GM21717 (cell line): Measurements from ENCODE around the gene IFI27.
"Not testable (repeated sequence)": the region's sequence is repeated elsewhere in the genome, so short reads cannot be mapped to it uniquely, and the experiment has no call there.

ENCODE experiments used
- ATAC-seq: cut with Tn5 transposase; IDR thresholded peaks from one replicate; pipeline ENCODE4 v1.9.1; 2021; ENCODE audit warnings: mild to moderate bottlenecking, moderate library complexity; ENCODE audit not compliant: unreplicated experiment

Gene IFI27

GRCh38 chr14:94145902-94146527, 35.5 kb downstream of the IFI27 start:
- no peak for ATAC-seq

GRCh38 chr14:94152676-94153075, 42.1 kb downstream of the IFI27 start:
- no peak for ATAC-seq

- no peak for ATAC-seq
Measured at GRCh38 chr14:94153750-94154342, 43.3 kb downstream of the IFI27 start.

GRCh38 chr14:94156143-94156542, 45.6 kb downstream of the IFI27 start:
- ATAC-seq, result not testable (repeated sequence)

- ATAC-seq, result no peak
Measured at GRCh38 chr14:94157197-94157596, 46.7 kb downstream of the IFI27 start.

- ATAC-seq, result no peak
Measured at GRCh38 chr14:94158239-94158883, 47.8 kb downstream of the IFI27 start.

- ATAC-seq, result no peak
Measured at GRCh38 chr14:94161058-94161457, 50.5 kb downstream of the IFI27 start.

- ATAC-seq, result no peak
Measured at GRCh38 chr14:94161981-94162380, 51.4 kb downstream of the IFI27 start.

- ATAC-seq, result no peak
Measured at GRCh38 chr14:94162466-94162865, 51.9 kb downstream of the IFI27 start.

GRCh38 chr14:94163796-94164195, 53.3 kb downstream of the IFI27 start:
- ATAC-seq, result no peak

GRCh38 chr14:94164685-94165431, 54.3 kb downstream of the IFI27 start:
- ATAC-seq, result no peak

GRCh38 chr14:94165744-94166143, 55.2 kb downstream of the IFI27 start:
- ATAC-seq, result no peak
